Hepatocyte (in vitro differentiated cells): ENCODE data around the gene ATOX1.

Source experiments
- EZH2 ChIP-seq: fragments of 200-600 bp; sonication (generic); IDR thresholded peaks from 2 replicates; pipeline ENCODE4 v1.6.1; 2016; ENCODE audit warnings: antibody characterized with exemption, mild to moderate bottlenecking, borderline replicate concordance
- EZH2phosphoT487 ChIP-seq: fragments of 200-600 bp; sonication (generic); IDR thresholded peaks from one replicate; pipeline ENCODE4 v1.6.1; 2018; ENCODE audit warnings: antibody characterized with exemption, mild to moderate bottlenecking, low read depth, moderate library complexity; ENCODE audit not compliant: unreplicated experiment, severe bottlenecking
- TF ChIP-seq, protein P1 (sequence below): fragments of 200-600 bp; sonication (generic); IDR thresholded peaks from 2 replicates; pipeline ENCODE4 v1.5.1; 2016; ENCODE audit warnings: antibody characterized with exemption, mild to moderate bottlenecking; ENCODE audit not compliant: poor library complexity

GRCh38 chr5:151750121-151750520, 8.3 kb downstream of the ATOX1 start:
- TF ChIP-seq, protein P1, sequence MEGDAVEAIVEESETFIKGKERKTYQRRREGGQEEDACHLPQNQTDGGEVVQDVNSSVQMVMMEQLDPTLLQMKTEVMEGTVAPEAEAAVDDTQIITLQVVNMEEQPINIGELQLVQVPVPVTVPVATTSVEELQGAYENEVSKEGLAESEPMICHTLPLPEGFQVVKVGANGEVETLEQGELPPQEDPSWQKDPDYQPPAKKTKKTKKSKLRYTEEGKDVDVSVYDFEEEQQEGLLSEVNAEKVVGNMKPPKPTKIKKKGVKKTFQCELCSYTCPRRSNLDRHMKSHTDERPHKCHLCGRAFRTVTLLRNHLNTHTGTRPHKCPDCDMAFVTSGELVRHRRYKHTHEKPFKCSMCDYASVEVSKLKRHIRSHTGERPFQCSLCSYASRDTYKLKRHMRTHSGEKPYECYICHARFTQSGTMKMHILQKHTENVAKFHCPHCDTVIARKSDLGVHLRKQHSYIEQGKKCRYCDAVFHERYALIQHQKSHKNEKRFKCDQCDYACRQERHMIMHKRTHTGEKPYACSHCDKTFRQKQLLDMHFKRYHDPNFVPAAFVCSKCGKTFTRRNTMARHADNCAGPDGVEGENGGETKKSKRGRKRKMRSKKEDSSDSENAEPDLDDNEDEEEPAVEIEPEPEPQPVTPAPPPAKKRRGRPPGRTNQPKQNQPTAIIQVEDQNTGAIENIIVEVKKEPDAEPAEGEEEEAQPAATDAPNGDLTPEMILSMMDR = no peak
- TF ChIP-seq EZH2 (no peak), EZH2phosphoT487 (no peak)
